DMS153 treated with DMSO at 0.1 percent for 48 hours (cell line): ENCODE data around the gene LSP1.

Experiments used
- DNase-seq: peaks from one replicate; lab custom pipeline; 2025; ENCODE audit not compliant: unreplicated experiment; lab: John Stamatoyannopoulos, UW

Gene LSP1

GRCh38 chr11:1888347-1888753 is 35.5 kb downstream of the LSP1 start:
- no peak for DNase-seq

GRCh38 chr11:1888811-1889210 is 35.9 kb downstream of the LSP1 start:
- DNase-seq, result no peak

GRCh38 chr11:1889224-1889930 is 36.5 kb downstream of the LSP1 start:
- DNase-seq, result no peak

- DNase-seq, result no peak
Observed at GRCh38 chr11:1889941-1890855, 37.3 kb downstream of the LSP1 start.

GRCh38 chr11:1890856-1891830 is 38.3 kb downstream of the LSP1 start:
- DNase-seq, result no peak

- DNase-seq, result no peak
Observed at GRCh38 chr11:1891831-1892115, 38.9 kb downstream of the LSP1 start, which contains the start of gene PRR33. TSS of gene PRR33 (minus strand) at chr11:1891895. CDS start at chr11:1890584, 1,311 bp downstream.

- DNase-seq, result no peak
Observed at GRCh38 chr11:1892116-1892515, 39.2 kb downstream of the LSP1 start.

- no peak for DNase-seq
Observed at GRCh38 chr11:1892558-1892957, 39.7 kb downstream of the LSP1 start.

GRCh38 chr11:1893581-1894359 is 40.9 kb downstream of the LSP1 start:
- DNase-seq, result no peak

GRCh38 chr11:1894759-1895158 is 41.9 kb downstream of the LSP1 start:
- DNase-seq, result no peak

GRCh38 chr11:1896468-1896867 is 43.6 kb downstream of the LSP1 start:
- DNase-seq, result no peak

GRCh38 chr11:1896923-1897322 is 44.0 kb downstream of the LSP1 start:
- DNase-seq, result no peak

- DNase-seq, result no peak
Observed at GRCh38 chr11:1899090-1899489, 46.2 kb downstream of the LSP1 start.

- no peak for DNase-seq
Observed at GRCh38 chr11:1899686-1900085, 46.8 kb downstream of the LSP1 start.

- DNase-seq, result no peak
Observed at GRCh38 chr11:1906181-1906580, 53.3 kb downstream of the LSP1 start.

- no peak for DNase-seq
Observed at GRCh38 chr11:1906611-1907423, 53.9 kb downstream of the LSP1 start.

- DNase-seq, result no peak
Observed at GRCh38 chr11:1908618-1909017, 55.7 kb downstream of the LSP1 start.

GRCh38 chr11:1909524-1909923 is 56.6 kb downstream of the LSP1 start:
- no peak for DNase-seq

GRCh38 chr11:1912289-1912878 is 59.5 kb downstream of the LSP1 start:
- DNase-seq, result no peak
